HT1080 (cell line): ENCODE results near the gene HTR5A. TPM values are rescaled to one million over a fixed set of nuclear protein-coding genes. Genes with fewer than 3 reads are reported as not detected.
A peak's percentile ranks its signal among the peaks of the same experiment; 100 is the strongest.
"Not testable (repeated sequence)": the region's sequence is repeated elsewhere in the genome, so short reads cannot be mapped to it uniquely, and the experiment has no call there.

Experiments used
- DNase-seq: peaks from one replicate; pipeline ENCODE4 v3.0.0-alpha.2; 2015; ENCODE audit warnings: low read depth
- polyA plus RNA-seq, 2 experiments: library from polyadenylated mRNA; depleted of rRNA; stranded (reverse); fragments of >200 nt; gene quantifications; 2 replicates each; pipeline ENCODE4 v1.2.3, GENCODE V29; 2015
- total RNA-seq: library from RNA; depleted of rRNA; stranded (reverse); fragments of >200 nt; shearing (Covaris generic); gene quantifications from 2 replicates; pipeline ENCODE4 v1.2.3, GENCODE V29; 2014; rRNA removed

The HTR5A gene
- not detected in 2 replicates for total RNA-seq
- not detected in 2 replicates for polyA plus RNA-seq (2015; cell fraction: cytosol; rRNA removed)
- not detected in 2 replicates for polyA plus RNA-seq (2015; cell fraction: nucleus; rRNA removed)

- peak; percentile 72 for DNase-seq
These were observed at the start of gene HTR5A for GRCh38 chr7:155069992-155070751. Gene HTR5A, plus strand, starts transcription at chr7:155070324. Its CDS starts 576 bp downstream, at chr7:155070900.

DNA sequence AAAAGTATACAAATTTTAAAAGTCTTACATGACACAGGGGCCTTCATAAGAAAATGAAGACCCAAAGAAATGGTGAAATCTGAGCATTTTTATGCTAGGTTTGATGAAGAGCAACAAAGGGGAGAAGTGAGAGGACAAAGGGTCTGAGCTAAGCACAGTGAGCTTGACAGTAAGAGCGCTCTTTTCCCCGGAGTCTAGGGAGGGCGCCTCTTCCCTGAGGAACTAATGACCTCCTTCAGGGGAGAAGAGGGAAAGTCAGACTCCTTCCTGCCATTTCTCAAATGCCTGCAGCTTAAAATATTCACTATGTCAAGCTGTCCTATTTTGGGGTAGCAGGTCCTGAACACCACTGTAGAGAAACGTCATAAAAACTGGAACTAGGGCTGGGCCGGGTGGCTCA, 49.1 kb upstream of the HTR5A start:
- DNase-seq = no peak

GRCh38 chr7:155021699-155022145, 48.4 kb upstream of the HTR5A start:
- no peak for DNase-seq

- no peak for DNase-seq
These were observed 42.2 kb upstream of the HTR5A start for GRCh38 chr7:155027879-155028278.

DNA sequence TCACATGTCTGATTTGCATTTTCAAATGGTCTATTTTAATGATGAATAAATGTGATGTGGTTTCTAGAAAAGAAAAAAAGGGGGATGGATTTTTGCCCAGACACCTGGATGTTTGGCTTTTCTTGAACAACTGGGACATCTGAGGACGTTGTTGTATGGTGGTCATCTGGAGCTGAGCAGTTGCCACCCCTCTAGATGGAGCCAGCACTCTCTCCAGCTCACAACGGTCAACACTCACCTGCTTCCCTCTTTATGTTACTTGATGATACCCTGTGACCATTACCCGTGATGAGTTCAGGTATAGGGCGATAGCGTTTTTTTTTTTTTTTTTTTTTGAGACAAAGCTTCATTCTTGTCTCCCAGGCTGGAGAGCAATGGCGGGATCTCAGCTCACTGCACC, 37.1 kb upstream of the HTR5A start:
- DNase-seq = no peak

GRCh38 chr7:155034495-155034894, 35.6 kb upstream of the HTR5A start:
- not testable (repeated sequence) for DNase-seq

GRCh38 chr7:155038335-155038734, 31.8 kb upstream of the HTR5A start:
- no peak for DNase-seq

- no peak for DNase-seq
These were observed 26.4 kb upstream of the HTR5A start for GRCh38 chr7:155043756-155044155.

- no peak for DNase-seq
These were observed 22.1 kb upstream of the HTR5A start for GRCh38 chr7:155048006-155048405.

DNA sequence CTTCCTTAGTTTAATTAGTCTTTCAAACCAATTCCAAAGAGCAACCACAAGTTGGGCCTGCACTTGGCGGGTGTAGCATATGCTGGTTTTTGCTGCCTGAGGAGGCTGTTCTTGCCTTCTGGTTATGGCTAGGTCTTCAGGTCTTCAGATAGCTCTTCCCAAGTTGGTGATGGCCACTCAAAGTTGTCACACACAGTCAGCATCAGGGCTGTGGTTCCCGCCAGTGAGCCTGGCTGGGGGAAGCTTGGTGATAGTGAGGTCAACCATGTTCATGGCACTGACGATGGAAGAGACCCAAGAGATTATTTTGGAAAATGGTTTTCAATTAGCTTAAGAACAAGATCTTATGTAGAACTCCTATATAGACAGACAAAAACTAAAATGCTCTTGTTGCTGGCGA, 18.8 kb upstream of the HTR5A start:
- no peak for DNase-seq

GRCh38 chr7:155053002-155053401, 17.1 kb upstream of the HTR5A start:
- DNase-seq = peak; percentile 69

- DNase-seq = no peak
These were observed 15.4 kb upstream of the HTR5A start for GRCh38 chr7:155054761-155055160.

- no peak for DNase-seq
These were observed 13.0 kb upstream of the HTR5A start for GRCh38 chr7:155057076-155057475.

DNA sequence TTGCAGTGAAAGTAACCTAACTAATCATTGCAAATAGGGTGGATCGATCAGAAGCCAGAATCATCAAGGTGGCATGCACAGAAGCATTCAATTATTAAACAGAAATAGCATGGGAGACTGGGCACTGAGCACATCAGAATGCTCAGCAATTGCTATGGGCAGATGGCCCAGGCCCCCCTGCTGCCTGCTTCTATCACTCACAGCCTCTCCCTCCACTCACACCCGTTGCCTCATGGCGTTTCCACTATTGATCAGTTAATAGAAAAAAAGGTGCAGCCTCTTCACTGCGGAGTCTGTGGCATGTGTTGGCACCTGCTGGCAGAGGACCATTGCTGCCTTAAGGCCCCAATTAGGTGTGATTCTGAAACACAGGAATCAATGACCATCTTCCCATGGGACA, 11.2 kb upstream of the HTR5A start:
- DNase-seq = no peak

GRCh38 chr7:155059703-155060102, 10.4 kb upstream of the HTR5A start:
- no peak for DNase-seq

DNA sequence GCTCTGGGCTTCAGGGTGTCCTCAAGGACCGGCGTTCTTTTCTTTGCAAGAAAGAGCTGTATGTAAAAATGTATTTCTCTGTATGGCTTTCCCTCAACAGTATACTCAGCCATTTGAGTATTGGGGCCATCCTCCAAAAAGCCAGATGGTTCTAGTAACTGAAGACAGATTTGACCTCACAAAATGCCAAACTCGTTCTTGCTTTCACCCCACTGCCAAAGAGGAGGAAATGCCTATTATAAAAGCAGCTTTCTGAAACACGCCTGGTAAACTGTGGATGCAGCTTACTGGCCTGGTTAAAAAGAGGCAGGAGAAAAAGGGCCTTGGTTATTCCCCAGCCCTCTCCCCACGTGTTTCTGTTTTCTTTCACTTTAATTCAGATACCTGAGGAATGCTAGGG, 7.7 kb upstream of the HTR5A start:
- DNase-seq = no peak

DNA sequence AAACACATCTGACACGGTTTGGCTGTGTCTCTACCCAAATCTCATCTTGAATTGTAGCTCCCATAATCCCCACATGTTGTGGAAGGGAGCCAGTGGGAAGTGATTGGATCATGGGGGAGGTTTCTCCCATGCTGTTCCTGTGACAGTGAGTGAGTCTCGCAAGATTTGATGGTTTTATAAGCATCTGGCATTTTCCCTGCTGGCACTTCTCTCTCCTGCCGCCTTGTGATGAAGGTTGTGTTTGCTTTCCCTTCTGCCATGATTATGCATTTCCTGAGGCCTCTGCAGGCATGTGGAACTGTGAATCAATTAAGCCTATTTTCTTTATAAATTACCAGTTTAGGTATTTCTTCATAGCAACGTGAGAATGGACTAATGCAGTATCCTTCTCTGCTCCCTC, 5.9 kb upstream of the HTR5A start:
- DNase-seq = no peak

- peak; percentile 92 for DNase-seq
These were observed 3.6 kb upstream of the HTR5A start for GRCh38 chr7:155066417-155066950.

GRCh38 chr7:155071121-155071651, 1.1 kb downstream of the HTR5A start:
- DNase-seq = no peak

- DNase-seq = no peak
These were observed 1.9 kb downstream of the HTR5A start for GRCh38 chr7:155071916-155072571.

GRCh38 chr7:155073922-155074321, 3.8 kb downstream of the HTR5A start:
- no peak for DNase-seq

DNA sequence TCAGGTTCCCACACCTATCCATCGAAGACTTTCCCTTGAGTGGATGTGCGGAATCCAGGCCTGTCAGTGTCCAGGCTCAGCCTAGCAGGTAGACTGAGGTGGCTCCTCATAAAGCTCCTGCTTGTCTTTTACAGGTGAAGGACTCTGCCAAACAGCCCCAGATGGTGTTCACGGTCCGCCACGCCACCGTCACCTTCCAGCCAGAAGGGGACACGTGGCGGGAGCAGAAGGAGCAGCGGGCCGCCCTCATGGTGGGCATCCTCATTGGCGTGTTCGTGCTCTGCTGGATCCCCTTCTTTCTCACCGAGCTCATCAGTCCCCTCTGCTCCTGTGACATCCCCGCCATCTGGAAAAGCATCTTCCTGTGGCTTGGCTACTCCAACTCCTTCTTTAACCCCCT, 13.9 kb downstream of the HTR5A start:
- no peak for DNase-seq
